ENCODE results near the gene SLX1A. TPM values are rescaled to one million over a fixed set of nuclear protein-coding genes. Genes with fewer than 3 reads are reported as not detected.
A peak's percentile ranks its signal among the peaks of the same experiment; 100 is the strongest.
"Not testable (repeated sequence)": the region's sequence is repeated elsewhere in the genome, so short reads cannot be mapped to it uniquely, and the experiment has no call there.

SLX1A gene
- total RNA-seq, 4 donors from 2014 or later: 12.9 to 27.1 (median 23.1) TPM

- H3K4me3 ChIP-seq; H3K27me3 ChIP-seq; intact Hi-C loops (cut with DNase I); H3K4me1 ChIP-seq; DNase-seq (ENCODE audit: extremely low spot score); H3K36me3 ChIP-seq; H3K27ac ChIP-seq (replicated peaks in 1 of 4); H3K9me3 ChIP-seq: not testable (repeated sequence)
- WGBS: no CpG with 5 or more reads among the region's 15 CpGs
These were observed 6.1 kb downstream of the SLX1A start for GRCh38 chr16:30199608-30200343.

- peak overlapping the region; percentile 50 to 63 (median 54) for H3K4me3 ChIP-seq
- WGBS: 0% methylated on average over 11 of the region's 52 CpGs
- H3K36me3 ChIP-seq; intact Hi-C loops (cut with DNase I); H3K27ac ChIP-seq (replicated peaks in 1 of 4); H3K4me1 ChIP-seq; H3K9me3 ChIP-seq; H3K27me3 ChIP-seq; DNase-seq (ENCODE audit: extremely low spot score): not testable (repeated sequence)
These were observed 12.0 kb downstream of the SLX1A start for GRCh38 chr16:30205541-30206236.

GRCh38 chr16:30206252-30206651 is 12.6 kb downstream of the SLX1A start:
- intact Hi-C loops (cut with DNase I); H3K4me1 ChIP-seq; H3K27me3 ChIP-seq; H3K27ac ChIP-seq (replicated peaks in 1 of 4); DNase-seq (ENCODE audit: extremely low spot score); H3K9me3 ChIP-seq; H3K36me3 ChIP-seq: not testable (repeated sequence)
- WGBS: no CpG with 5 or more reads among the region's 33 CpGs
- peak overlapping the region; percentile 50 to 63 (median 54) for H3K4me3 ChIP-seq

GRCh38 chr16:30207063-30207704 is 13.5 kb downstream of the SLX1A start:
- DNase-seq (ENCODE audit: extremely low spot score); H3K27me3 ChIP-seq; intact Hi-C loops (cut with DNase I); H3K9me3 ChIP-seq; H3K27ac ChIP-seq (replicated peaks in 1 of 4); H3K36me3 ChIP-seq; H3K4me3 ChIP-seq; H3K4me1 ChIP-seq: not testable (repeated sequence)
- WGBS: no CpG with 5 or more reads among the region's 9 CpGs

GRCh38 chr16:30209032-30209431 is 15.4 kb downstream of the SLX1A start:
- H3K4me3 ChIP-seq; H3K36me3 ChIP-seq; intact Hi-C loops (cut with DNase I); H3K27ac ChIP-seq (replicated peaks in 1 of 4); DNase-seq (ENCODE audit: extremely low spot score); H3K9me3 ChIP-seq; H3K27me3 ChIP-seq; H3K4me1 ChIP-seq: not testable (repeated sequence)
- 27% methylated on average over 4 of the region's 6 CpGs for WGBS

- H3K27ac ChIP-seq (replicated peaks in 1 of 4); H3K4me1 ChIP-seq; DNase-seq (ENCODE audit: extremely low spot score); H3K36me3 ChIP-seq; H3K4me3 ChIP-seq; H3K9me3 ChIP-seq; H3K27me3 ChIP-seq; intact Hi-C loops (cut with DNase I): not testable (repeated sequence)
- WGBS: no CpG with 5 or more reads among the region's 4 CpGs
These were observed 17.7 kb downstream of the SLX1A start for GRCh38 chr16:30211414-30211813.

GRCh38 chr16:30217082-30217481 is 23.4 kb downstream of the SLX1A start:
- H3K27me3 ChIP-seq; H3K27ac ChIP-seq (replicated peaks in 1 of 4); DNase-seq (ENCODE audit: extremely low spot score); H3K4me1 ChIP-seq; H3K4me3 ChIP-seq; H3K36me3 ChIP-seq; intact Hi-C loops (cut with DNase I); H3K9me3 ChIP-seq: not testable (repeated sequence)
- no CpG with 5 or more reads among the region's 5 CpGs for WGBS

Small RNAs within 50 kb of the gene (small RNA-seq; reads per million reads assigned to genes)
- 0 reads per million in 3 donors for gene AC106782.4

Other genes with a start within 250 kb of the SLX1A start
- 100 to 1,000 TPM in 3 of 4 donors, 10 to 100 TPM in 1; 96.8 to 114 (median 105) TPM for gene TMEM219, start 231.8 kb upstream of the SLX1A start, total RNA-seq
- gene TAOK2, start 220.0 kb upstream of the SLX1A start, total RNA-seq: 10 to 100 TPM; 40.9 to 63.6 (median 51.4) TPM
- gene HIRIP3, start 198.3 kb upstream of the SLX1A start, total RNA-seq: 10 to 100 TPM; 20.8 to 39.4 (median 22.1) TPM
- 10 to 100 TPM; 38.2 to 58.1 (median 43.5) TPM for gene INO80E, start 197.6 kb upstream of the SLX1A start, total RNA-seq
- under 1 TPM in 2 of 4 donors, not detected in 2; 0.50 to 0.83 TPM for gene DOC2A, start 182.8 kb upstream of the SLX1A start, total RNA-seq
- gene C16orf92, start 170.7 kb upstream of the SLX1A start, total RNA-seq: not detected
- gene TLCD3B, start 162.6 kb upstream of the SLX1A start, total RNA-seq: under 1 TPM in 1 of 4 donors, not detected in 3; 0.23 TPM
- 1,000 to 10,000 TPM; 1,300 to 1,765 (median 1,454) TPM for gene ALDOA, start 128.1 kb upstream of the SLX1A start, total RNA-seq
- 10 to 100 TPM; 43.6 to 61.3 (median 51.5) TPM for gene PPP4C, start 117.9 kb upstream of the SLX1A start, total RNA-seq
- gene TBX6, start 102.0 kb upstream of the SLX1A start, total RNA-seq: 1 to 10 TPM in 1 of 4 donors, under 1 TPM in 3; 0.42 to 1.3 (median 0.67) TPM
- gene YPEL3, start 97.7 kb upstream of the SLX1A start, total RNA-seq: 100 to 1,000 TPM in 3 of 4 donors, 10 to 100 TPM in 1; 72.7 to 222 (median 154) TPM
- gene GDPD3, start 80.3 kb upstream of the SLX1A start, total RNA-seq: 1 to 10 TPM in 3 of 4 donors, under 1 TPM in 1; 0.66 to 3.7 (median 2.2) TPM
- gene MAPK3, start 70.7 kb upstream of the SLX1A start, total RNA-seq: 10 to 100 TPM; 40.4 to 70.8 (median 56.9) TPM
- 10 to 100 TPM; 11.0 to 33.5 (median 23.1) TPM for gene CORO1A, start 10.3 kb upstream of the SLX1A start, total RNA-seq
- 100 to 1,000 TPM in 2 of 4 donors, 10 to 100 TPM in 2; 43.4 to 205 (median 116) TPM for gene BOLA2B, start 209 bp upstream of the SLX1A start, total RNA-seq
- 10 to 100 TPM in 3 of 4 donors, 1 to 10 TPM in 1; 2.5 to 23.7 (median 15.0) TPM for gene SULT1A3, start 5.4 kb downstream of the SLX1A start, total RNA-seq
- 1 to 10 TPM in 1 of 4 donors, under 1 TPM in 3; under 0.01 to 4.1 (median 0.90) TPM for gene NPIPB13, start 54.6 kb downstream of the SLX1A start, total RNA-seq
- 10 to 100 TPM; 24.9 to 63.9 (median 41.8) TPM for gene CD2BP2, start 161.4 kb downstream of the SLX1A start, total RNA-seq
- gene TBC1D10B, start 176.6 kb downstream of the SLX1A start, total RNA-seq: 10 to 100 TPM; 21.2 to 41.5 (median 29.4) TPM
- gene MYL11, start 180.9 kb downstream of the SLX1A start, total RNA-seq: not detected
- 1 to 10 TPM in 2 of 4 donors, under 1 TPM in 2; 0.86 to 2.5 (median 1.4) TPM for gene SEPTIN1, start 188.7 kb downstream of the SLX1A start, total RNA-seq
- gene ZNF48, start 201.5 kb downstream of the SLX1A start, total RNA-seq: 10 to 100 TPM in 3 of 4 donors, 1 to 10 TPM in 1; 8.3 to 17.6 (median 12.8) TPM
- 10 to 100 TPM; 20.1 to 25.3 (median 22.7) TPM for gene ZNF771, start 213.7 kb downstream of the SLX1A start, total RNA-seq
- 10 to 100 TPM; 11.1 to 21.7 (median 14.1) TPM for gene DCTPP1, start 236.2 kb downstream of the SLX1A start, total RNA-seq